Bladder microvascular endothelial cell (primary cell): ENCODE measurements around the gene AGTR1. TPM values are rescaled to one million over a fixed set of nuclear protein-coding genes. Genes with fewer than 3 reads are reported as not detected.

Experiments
- total RNA-seq: library from RNA; depleted of rRNA; stranded (reverse); fragments of >200 nt; gene quantifications from 2 replicates; pipeline ENCODE4 v1.2.3, GENCODE V29; 2014

Gene AGTR1
- total RNA-seq, result not detected in 2 replicates

DNA sequence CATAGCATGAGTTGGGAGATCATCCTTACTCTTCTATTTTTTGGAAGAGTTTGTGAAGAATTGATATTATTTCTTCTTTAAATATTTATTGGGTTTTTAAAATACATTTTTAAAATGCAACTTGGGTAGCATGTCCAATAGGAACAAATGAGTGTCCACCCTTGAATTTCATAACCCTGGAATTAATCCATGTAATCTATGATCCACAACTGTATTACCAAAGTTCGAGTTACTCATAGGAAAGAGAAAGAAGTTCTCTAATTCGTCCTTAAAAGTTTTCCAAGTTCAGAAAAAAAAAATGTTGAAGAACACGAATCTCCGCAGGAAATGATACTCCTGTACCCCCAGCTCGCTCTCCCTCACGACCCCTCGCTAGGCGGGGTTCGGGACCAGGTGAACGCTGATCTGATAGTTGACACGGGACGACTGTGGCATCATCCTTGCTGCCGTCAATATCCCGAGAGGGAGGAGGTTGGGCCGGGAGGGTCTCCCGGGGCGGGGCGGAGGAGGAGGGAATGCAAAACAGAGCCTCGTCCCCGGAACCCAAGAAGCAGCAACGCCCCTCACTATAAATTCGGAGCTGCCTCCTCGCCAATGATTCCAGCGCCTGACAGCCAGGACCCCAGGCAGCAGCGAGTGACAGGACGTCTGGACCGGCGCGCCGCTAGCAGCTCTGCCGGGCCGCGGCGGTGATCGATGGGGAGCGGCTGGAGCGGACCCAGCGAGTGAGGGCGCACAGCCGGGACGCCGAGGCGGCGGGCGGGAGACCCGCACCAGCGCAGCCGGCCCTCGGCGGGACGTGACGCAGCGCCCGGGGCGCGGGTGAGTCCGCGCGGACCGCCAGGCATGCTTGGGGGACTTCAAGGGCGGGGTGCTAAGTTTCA lies at the start of gene AGTR1:
TSS of gene AGTR1 (plus strand) at position 598 of the 884 bp plus-strand sequence. CDS start 43,133 bp downstream, outside the sequence.

Other genes starting within 250 kb of the AGTR1 start
- gene CPB1, start 129.9 kb downstream of the AGTR1 start, total RNA-seq, result not detected in 2 replicates
- 0.31 and 1.5 TPM in 2 replicates for gene CPA3, start 167.4 kb downstream of the AGTR1 start, total RNA-seq